ENCODE measurements around the gene MYOZ2.

GRCh38 chr4:119103263-119103662 is 32.4 kb upstream of the MYOZ2 start:
- TF ChIP-seq CTCF (IDR thresholded peaks at IDR 0.05) (no peak), EZH2phosphoT487 (IDR thresholded peaks at IDR 0.05) (no peak)
